ENCODE measurements around the gene AGAP2. TPM values are rescaled to one million over a fixed set of nuclear protein-coding genes. Genes with fewer than 3 reads are reported as not detected.
"Not testable (repeated sequence)": the region's sequence is repeated elsewhere in the genome, so short reads cannot be mapped to it uniquely, and the experiment has no call there.

AGAP2 gene
- total RNA-seq, 1 donor from 2014 or later: 0.29 TPM

- DNase-seq (ENCODE audit: low spot score, unreplicated experiment): no peak
- H3K9me3 Mint-ChIP-seq (ENCODE audit: low read depth): peaks cover under 1% of the 10 kb centered on the region
These were observed 21.4 kb downstream of the AGAP2 start for GRCh38 chr12:57717131-57717530.

GRCh38 chr12:57716305-57716704 lies 22.2 kb downstream of the AGAP2 start:
- no peaks in the 10 kb centered on the region for H3K4me1 Mint-ChIP-seq (ENCODE audit: low read depth)
- DNase-seq (ENCODE audit: low spot score, unreplicated experiment): no peak
- peaks cover 4% of the 10 kb centered on the region for H3K9me3 Mint-ChIP-seq (ENCODE audit: low read depth)
- no peak for TF ChIP-seq CTCF (IDR thresholded peaks at IDR 0.05; ENCODE audit: unreplicated experiment)
- H3K27ac Mint-ChIP-seq: no peak overlapping the region
- H3K36me3 Mint-ChIP-seq (ENCODE audit: insufficient read depth): peaks cover 23% of the 10 kb centered on the region
- no peaks in the 10 kb centered on the region for H3K27me3 Mint-ChIP-seq
- H3K4me3 Mint-ChIP-seq (ENCODE audit: low read depth): no peak overlapping the region

More at GRCh38 chr12:57717131-57717530, 21.4 kb downstream of the AGAP2 start:
- H3K27me3 Mint-ChIP-seq: no peaks in the 10 kb centered on the region
- no peak for TF ChIP-seq CTCF (IDR thresholded peaks at IDR 0.05; ENCODE audit: unreplicated experiment)
- H3K4me3 Mint-ChIP-seq (ENCODE audit: low read depth): no peak overlapping the region
- peaks cover 21% of the 10 kb centered on the region for H3K36me3 Mint-ChIP-seq (ENCODE audit: insufficient read depth)
- H3K4me1 Mint-ChIP-seq (ENCODE audit: low read depth): no peaks in the 10 kb centered on the region
- H3K27ac Mint-ChIP-seq: no peak overlapping the region

- no peaks in the 10 kb centered on the region for H3K27me3 Mint-ChIP-seq
- H3K9me3 Mint-ChIP-seq (ENCODE audit: low read depth): peaks cover 4% of the 10 kb centered on the region
- H3K27ac Mint-ChIP-seq: peak overlapping the region; percentile 28
- peaks cover 24% of the 10 kb centered on the region for H3K36me3 Mint-ChIP-seq (ENCODE audit: insufficient read depth)
- no peak for TF ChIP-seq CTCF (IDR thresholded peaks at IDR 0.05; ENCODE audit: unreplicated experiment)
- H3K4me3 Mint-ChIP-seq (ENCODE audit: low read depth): no peak overlapping the region
- no peak for DNase-seq (ENCODE audit: low spot score, unreplicated experiment)
- no peaks in the 10 kb centered on the region for H3K4me1 Mint-ChIP-seq (ENCODE audit: low read depth)
These were observed 22.8 kb downstream of the AGAP2 start for GRCh38 chr12:57715786-57716185.

- H3K4me1 Mint-ChIP-seq (ENCODE audit: low read depth); H3K27me3 Mint-ChIP-seq; H3K27ac Mint-ChIP-seq; H3K9me3 Mint-ChIP-seq (ENCODE audit: low read depth); H3K4me3 Mint-ChIP-seq (ENCODE audit: low read depth); DNase-seq (ENCODE audit: low spot score, unreplicated experiment): not testable (repeated sequence)
- H3K36me3 Mint-ChIP-seq (ENCODE audit: insufficient read depth): peaks cover 27% of the 10 kb centered on the region
These were observed 23.4 kb downstream of the AGAP2 start for GRCh38 chr12:57715036-57715748.

GRCh38 chr12:57713209-57713608 lies 25.3 kb downstream of the AGAP2 start:
- Mint-ChIP-seq H3K36me3 (ENCODE audit: insufficient read depth) (peaks cover 25% of the 10 kb centered on the region), H3K4me3 (ENCODE audit: low read depth) (no peak overlapping the region), H3K9me3 (ENCODE audit: low read depth) (peaks cover 4% of the 10 kb centered on the region), H3K27ac (no peak overlapping the region), H3K27me3 (no peaks in the 10 kb centered on the region), H3K4me1 (ENCODE audit: low read depth) (no peaks in the 10 kb centered on the region)
- DNase-seq (ENCODE audit: low spot score, unreplicated experiment): no peak
- no peak for TF ChIP-seq CTCF (IDR thresholded peaks at IDR 0.05; ENCODE audit: unreplicated experiment)

GRCh38 chr12:57712701-57713100 lies 25.8 kb downstream of the AGAP2 start:
- Mint-ChIP-seq H3K9me3 (ENCODE audit: low read depth) (peaks cover 4% of the 10 kb centered on the region), H3K27me3 (no peaks in the 10 kb centered on the region), H3K36me3 (ENCODE audit: insufficient read depth) (peaks cover 21% of the 10 kb centered on the region), H3K4me1 (ENCODE audit: low read depth) (no peaks in the 10 kb centered on the region), H3K4me3 (ENCODE audit: low read depth) (no peak overlapping the region), H3K27ac (no peak overlapping the region)
- no peak for DNase-seq (ENCODE audit: low spot score, unreplicated experiment)
- TF ChIP-seq CTCF (IDR thresholded peaks at IDR 0.05; ENCODE audit: unreplicated experiment): no peak

Data from progenitor cell of endocrine pancreas (in vitro differentiated cells).